GM12891 (cell line): Measurements from ENCODE around the gene TBC1D2.

ENCODE experiments used
- POLR2A ChIP-seq: IDR thresholded peaks from 2 replicates; pipeline ENCODE4 v1.6.1; 2011; ENCODE audit warnings: low read depth, low read length, control low read depth
- POLR2AphosphoS5 ChIP-seq: IDR thresholded peaks from 2 replicates; pipeline ENCODE4 v1.6.1; 2011; ENCODE audit warnings: low read depth, low read length, control low read depth
- TAF1 ChIP-seq: IDR thresholded peaks from 2 replicates; pipeline ENCODE4 v1.6.1; 2011; ENCODE audit warnings: low read depth, low read length, control low read depth

- TF ChIP-seq POLR2A (no peak), POLR2AphosphoS5 (no peak), TAF1 (no peak)
These were observed 45.0 kb downstream of the TBC1D2 start for GRCh38 chr9:98210435-98210834.
